ENCODE results near the gene KCTD19.
"Not testable (repeated sequence)": the region's sequence is repeated elsewhere in the genome, so short reads cannot be mapped to it uniquely, and the experiment has no call there.

Gene KCTD19

DNA sequence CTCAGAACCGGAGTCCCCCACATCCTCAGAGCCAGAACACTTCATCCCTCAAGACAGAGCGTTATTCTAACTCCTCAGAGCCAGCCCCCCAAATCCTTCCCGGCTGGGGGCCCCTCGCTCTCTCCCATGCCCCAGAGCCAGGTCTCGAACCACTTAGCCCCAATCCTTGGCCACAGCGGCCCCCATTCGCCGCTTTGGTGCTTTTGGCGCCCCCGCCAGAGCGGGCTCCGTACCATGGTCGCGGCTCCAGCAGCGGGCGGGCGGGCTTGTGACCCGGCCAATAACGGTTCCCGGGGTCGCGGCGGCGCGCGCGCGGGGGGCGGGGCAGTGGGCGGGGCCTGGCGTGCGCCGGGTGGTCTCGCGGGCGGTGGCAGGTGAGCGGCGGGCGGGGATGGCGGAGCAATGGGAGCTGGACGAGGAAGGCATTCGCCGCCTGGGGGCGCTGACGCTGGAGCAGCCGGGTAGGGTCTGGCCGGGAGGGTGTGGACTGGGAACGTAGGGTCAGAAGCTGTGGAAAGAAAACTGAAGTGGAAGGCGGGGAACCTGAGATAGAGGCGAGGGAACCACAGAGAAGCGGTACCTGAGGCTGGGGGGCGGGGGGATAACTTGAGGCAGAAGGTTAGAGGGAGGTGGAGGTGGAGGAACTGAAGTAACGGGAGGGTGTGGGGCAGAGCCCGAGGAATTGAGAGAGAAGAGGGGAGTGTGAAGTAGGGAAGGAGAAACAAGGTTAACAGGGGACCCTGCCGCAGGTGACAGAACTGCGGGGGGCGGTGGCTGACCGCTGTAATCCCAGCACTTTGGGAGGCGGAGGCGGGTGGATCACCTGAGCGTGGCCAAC lies at the start of gene KCTD19, which contains the start of gene LRRC36:
TSS of gene KCTD19 (minus strand) at position 270 of the 838 bp plus-strand sequence. CDS start at position 236, 34 bp downstream.
TSS of gene LRRC36 (plus strand) at position 344 of the 838 bp plus-strand sequence. CDS start at position 392, 48 bp downstream.
- Mint-ChIP-seq H3K4me3 (peak within 1 kb of the TSS; percentile 52), H3K27ac (peak within 1 kb of the TSS; percentile 4), H3K9me3 (no peaks in the 10 kb centered on the region), H3K36me3 (ENCODE audit: low read depth) (no peaks in the 10 kb centered on the region), H3K4me1 (ENCODE audit: low read depth) (peaks cover 22% of the 10 kb centered on the region), H3K27me3 (peaks cover 40% of the 10 kb centered on the region)
- intact Hi-C loops (cut with micrococcal nuclease): no loop called here

DNA sequence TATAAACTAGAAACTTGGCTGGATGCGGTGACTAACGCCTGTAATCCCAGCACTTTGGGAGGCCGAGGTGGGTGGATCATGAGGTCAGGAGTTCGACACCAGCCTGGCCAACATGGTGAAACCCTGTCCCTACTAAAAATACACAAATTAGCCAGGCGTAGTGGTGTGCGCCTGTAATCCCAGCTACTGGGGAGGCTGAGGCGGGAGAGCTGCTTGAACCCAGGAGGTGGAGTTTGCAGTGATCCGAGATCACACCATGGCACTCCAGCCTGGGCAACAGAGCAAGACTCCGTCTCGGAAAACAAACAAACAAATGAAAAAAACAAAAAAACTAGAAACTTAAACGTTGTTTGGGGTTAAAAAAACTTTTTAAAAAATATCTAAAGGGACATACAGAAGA lies 49.5 kb upstream of the KCTD19 start:
- H3K36me3 Mint-ChIP-seq (ENCODE audit: low read depth); intact Hi-C loops (cut with micrococcal nuclease); H3K27me3 Mint-ChIP-seq; H3K27ac Mint-ChIP-seq; H3K4me1 Mint-ChIP-seq (ENCODE audit: low read depth); H3K9me3 Mint-ChIP-seq; H3K4me3 Mint-ChIP-seq: not testable (repeated sequence)

DNA sequence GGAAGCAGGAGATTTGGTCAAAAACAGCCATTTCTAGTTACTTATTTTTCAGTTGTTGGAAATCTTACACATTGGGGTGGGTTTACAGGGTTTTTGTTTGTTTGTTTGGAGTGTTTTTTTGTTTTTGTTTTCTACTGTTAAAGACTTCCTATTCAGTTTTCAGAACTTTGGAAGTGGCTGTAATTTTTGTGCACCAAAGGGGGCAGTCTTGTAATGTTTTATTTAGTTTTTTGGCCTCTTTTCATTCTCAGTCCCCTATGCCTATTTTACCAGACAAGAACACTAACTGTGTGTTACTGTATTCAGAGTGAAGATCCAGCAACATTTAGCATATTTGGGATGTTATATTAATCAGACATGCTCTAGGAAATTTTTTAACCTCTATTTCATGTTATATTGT lies 46.1 kb upstream of the KCTD19 start:
- no peaks in the 10 kb centered on the region for H3K36me3 Mint-ChIP-seq (ENCODE audit: low read depth)
- peaks cover 7% of the 10 kb centered on the region for H3K27me3 Mint-ChIP-seq
- no peaks in the 10 kb centered on the region for H3K9me3 Mint-ChIP-seq
- intact Hi-C loops (cut with micrococcal nuclease): loop anchor here (5.0 kb wide), 1 partner anchor 40 kb away; no protein-coding TSS in a partner anchor
- no peak overlapping the region for H3K4me3 Mint-ChIP-seq
- H3K27ac Mint-ChIP-seq: no peak overlapping the region
- H3K4me1 Mint-ChIP-seq (ENCODE audit: low read depth): peaks cover 7% of the 10 kb centered on the region

DNA sequence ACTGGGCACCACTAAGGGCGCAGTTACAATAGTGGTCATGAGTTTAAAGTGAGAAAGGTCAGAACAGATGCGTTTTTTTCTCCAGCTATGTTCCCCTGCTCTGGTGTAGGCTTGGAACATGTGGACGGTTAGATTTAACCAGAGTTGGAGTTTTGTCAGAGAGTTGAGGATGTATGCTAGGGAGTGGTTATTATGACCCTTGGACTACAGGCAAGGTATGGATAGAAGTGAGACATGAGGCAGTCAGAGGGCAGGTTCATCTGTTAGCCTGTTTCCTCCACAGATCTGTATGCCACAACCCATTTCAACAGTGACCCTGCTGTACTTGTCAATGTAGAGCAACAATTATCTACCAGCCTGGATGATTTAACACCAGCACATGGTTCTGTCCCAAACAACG lies 44.1 kb upstream of the KCTD19 start:
- Mint-ChIP-seq H3K9me3 (no peaks in the 10 kb centered on the region), H3K27me3 (no peaks in the 10 kb centered on the region), H3K36me3 (ENCODE audit: low read depth) (no peaks in the 10 kb centered on the region), H3K4me1 (ENCODE audit: low read depth) (peaks cover 12% of the 10 kb centered on the region), H3K4me3 (no peak overlapping the region), H3K27ac (no peak overlapping the region)
- intact Hi-C loops (cut with micrococcal nuclease): loop anchor here (5.0 kb wide), 1 partner anchor 42 kb away; no protein-coding TSS in a partner anchor

DNA sequence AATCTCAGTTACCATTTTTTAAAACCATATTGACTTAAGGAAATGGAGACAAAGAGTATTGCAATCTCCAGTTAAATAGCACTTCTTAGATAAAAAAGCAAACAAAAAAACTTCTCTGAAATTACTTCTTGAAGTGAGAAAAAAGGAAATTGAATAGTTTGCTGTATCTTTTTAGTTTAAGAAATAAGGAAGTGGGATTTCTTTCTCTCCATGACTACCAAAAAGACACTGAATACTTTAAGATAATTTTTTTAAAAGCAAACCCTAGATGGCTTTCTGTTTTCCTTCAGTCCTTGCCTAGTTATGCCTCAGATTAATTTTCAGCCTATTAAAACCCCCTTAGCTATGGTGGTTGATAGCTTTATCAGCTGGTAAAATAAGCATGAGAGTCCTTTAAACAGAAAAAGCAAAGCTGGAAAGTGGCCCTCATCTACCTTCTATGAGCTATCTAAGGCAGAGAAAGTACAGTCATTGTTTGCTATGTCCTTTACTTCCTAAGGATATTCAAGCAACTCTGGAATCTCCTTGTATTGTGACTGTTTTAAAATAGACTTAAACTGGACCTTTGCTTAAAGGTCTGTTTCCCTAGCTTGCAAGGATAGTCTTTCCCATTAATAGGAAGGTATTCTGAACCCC lies 38.2 kb upstream of the KCTD19 start:
- H3K4me1 Mint-ChIP-seq (ENCODE audit: low read depth): peaks cover 24% of the 10 kb centered on the region
- H3K27me3 Mint-ChIP-seq: peaks cover 2% of the 10 kb centered on the region
- intact Hi-C loops (cut with micrococcal nuclease): no loop called here
- H3K27ac Mint-ChIP-seq: peak overlapping the region; percentile 56
- H3K9me3 Mint-ChIP-seq: no peaks in the 10 kb centered on the region
- H3K36me3 Mint-ChIP-seq (ENCODE audit: low read depth): no peaks in the 10 kb centered on the region
- H3K4me3 Mint-ChIP-seq: no peak overlapping the region

DNA sequence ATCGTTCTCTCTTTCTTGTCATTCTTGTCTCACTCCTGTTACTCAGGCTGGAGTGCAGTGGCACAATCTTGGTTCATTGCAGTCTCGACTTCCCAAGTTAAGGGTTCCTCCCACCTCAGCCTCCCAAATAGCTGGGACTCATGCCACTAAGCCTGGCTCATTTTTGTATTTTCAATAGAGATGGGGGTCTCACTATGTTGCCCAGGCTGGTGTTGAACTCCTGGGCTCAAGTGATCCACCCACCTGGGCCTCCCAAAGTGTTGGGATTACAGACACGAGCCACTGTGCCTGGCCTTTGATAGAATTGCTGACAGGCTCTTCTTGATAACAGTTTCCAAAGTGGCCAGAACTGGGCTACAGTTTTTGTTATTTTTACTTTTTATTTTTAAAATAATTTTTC lies 34.5 kb upstream of the KCTD19 start:
- H3K9me3 Mint-ChIP-seq: no peaks in the 10 kb centered on the region
- H3K4me3 Mint-ChIP-seq: no peak overlapping the region

DNA sequence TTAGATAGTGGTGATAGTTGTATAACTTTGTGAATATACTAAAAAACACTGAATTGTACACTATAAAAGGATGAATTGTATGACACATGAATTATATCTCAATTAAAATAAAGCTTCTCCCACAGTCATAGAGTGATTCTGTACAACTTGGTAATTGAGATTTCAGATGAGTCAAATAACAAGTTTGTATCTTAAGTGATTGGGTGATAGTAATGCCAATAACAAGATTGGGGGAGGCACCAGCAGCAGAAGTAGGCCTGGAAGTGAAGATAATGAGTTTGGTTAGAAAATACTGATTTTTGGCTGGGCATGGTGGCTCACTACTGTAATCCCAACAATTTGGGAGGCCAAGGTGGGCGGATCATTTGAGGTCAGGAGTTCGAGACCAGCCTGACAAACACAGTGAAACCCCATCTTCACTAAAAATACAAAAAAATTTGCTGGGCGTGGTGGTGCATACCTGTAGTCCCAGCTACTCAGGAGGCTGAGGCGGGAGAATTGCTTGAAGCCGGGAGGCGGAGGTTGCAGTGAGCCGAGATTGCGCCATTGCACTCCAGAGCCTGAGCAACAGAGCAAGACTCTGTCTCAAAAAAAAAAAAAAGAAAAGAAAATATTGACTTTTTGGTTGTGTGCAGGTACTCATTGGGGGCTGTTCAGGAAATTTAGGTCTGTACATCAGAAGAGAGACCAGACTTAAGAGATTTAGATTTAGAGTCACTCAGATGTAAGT lies 33.2 kb upstream of the KCTD19 start:
- H3K27ac Mint-ChIP-seq; H3K4me1 Mint-ChIP-seq (ENCODE audit: low read depth); H3K4me3 Mint-ChIP-seq; H3K27me3 Mint-ChIP-seq; H3K36me3 Mint-ChIP-seq (ENCODE audit: low read depth); intact Hi-C loops (cut with micrococcal nuclease); H3K9me3 Mint-ChIP-seq: not testable (repeated sequence)

More for the DNA sequence above, 34.5 kb upstream of the KCTD19 start:
- no peak overlapping the region for H3K27ac Mint-ChIP-seq
- H3K27me3 Mint-ChIP-seq: peaks cover 2% of the 10 kb centered on the region
- intact Hi-C loops (cut with micrococcal nuclease): no loop called here
- H3K36me3 Mint-ChIP-seq (ENCODE audit: low read depth): no peaks in the 10 kb centered on the region
- H3K4me1 Mint-ChIP-seq (ENCODE audit: low read depth): peaks cover 22% of the 10 kb centered on the region

DNA sequence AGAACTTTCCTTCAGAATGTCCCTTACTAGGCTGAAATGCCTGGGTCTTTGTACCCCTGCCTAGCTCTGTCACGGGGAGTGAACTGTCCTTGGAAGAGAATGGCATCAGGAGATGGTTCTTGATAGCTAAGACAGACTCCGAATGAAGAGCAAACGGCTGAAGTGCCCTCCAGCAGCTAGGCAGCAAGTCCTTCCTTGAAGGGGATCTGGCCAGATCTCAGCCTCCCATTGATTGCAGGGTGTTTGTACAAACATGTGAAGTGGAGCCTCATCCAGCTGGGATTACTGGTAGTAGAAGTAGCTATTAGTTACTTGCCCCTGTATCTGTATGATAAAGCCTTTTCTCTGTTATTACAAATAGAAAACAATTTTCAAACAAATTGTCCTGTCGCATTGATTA lies 31.0 kb upstream of the KCTD19 start:
- H3K9me3 Mint-ChIP-seq: no peaks in the 10 kb centered on the region
- peaks cover 12% of the 10 kb centered on the region for H3K27me3 Mint-ChIP-seq
- intact Hi-C loops (cut with micrococcal nuclease): no loop called here
- no peak overlapping the region for H3K4me3 Mint-ChIP-seq
- H3K36me3 Mint-ChIP-seq (ENCODE audit: low read depth): no peaks in the 10 kb centered on the region
- H3K27ac Mint-ChIP-seq: no peak overlapping the region
- no peaks in the 10 kb centered on the region for H3K4me1 Mint-ChIP-seq (ENCODE audit: low read depth)

DNA sequence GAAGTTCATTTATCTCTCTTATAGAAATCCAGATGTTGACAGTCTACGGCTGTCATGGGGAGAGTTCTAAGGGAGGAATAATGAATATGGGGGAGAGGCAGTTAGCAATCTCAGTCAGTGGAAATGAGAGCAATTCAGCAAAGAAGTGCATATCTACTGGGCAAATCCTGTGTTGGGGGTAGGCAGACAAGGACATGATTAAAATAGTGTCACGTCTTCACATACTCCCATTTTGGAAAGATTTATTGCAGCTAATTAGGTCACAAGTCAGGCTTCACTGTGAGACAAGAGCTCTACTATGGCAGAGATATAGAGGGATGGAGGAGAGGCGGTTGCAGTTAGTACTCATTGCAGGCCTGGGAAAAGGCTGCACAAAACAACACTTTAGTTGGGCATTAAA lies 29.9 kb upstream of the KCTD19 start:
- Mint-ChIP-seq H3K36me3 (ENCODE audit: low read depth) (no peaks in the 10 kb centered on the region), H3K27me3 (peaks cover 12% of the 10 kb centered on the region), H3K9me3 (no peaks in the 10 kb centered on the region), H3K4me1 (ENCODE audit: low read depth) (no peaks in the 10 kb centered on the region), H3K4me3 (no peak overlapping the region), H3K27ac (no peak overlapping the region)
- intact Hi-C loops (cut with micrococcal nuclease): no loop called here

DNA sequence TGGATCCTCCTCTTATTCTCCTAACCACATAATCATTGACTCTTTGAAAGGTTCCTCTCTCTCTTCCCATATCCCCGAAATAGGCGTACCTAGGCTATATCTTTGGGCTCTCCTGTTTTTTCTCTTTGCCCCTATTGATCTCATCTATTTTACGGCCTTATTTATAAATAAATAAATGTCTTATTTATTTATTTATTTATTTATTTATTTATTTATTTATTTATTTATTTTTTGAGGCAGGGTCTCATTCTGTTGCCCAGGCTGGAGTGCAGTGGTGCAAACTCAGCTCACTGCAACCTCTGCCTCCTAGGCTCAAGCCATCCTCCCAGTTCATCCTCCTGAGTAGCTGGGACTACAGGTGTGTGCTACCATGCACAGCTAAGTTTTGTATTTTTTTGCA lies 25.9 kb upstream of the KCTD19 start:
- H3K4me1 Mint-ChIP-seq (ENCODE audit: low read depth); intact Hi-C loops (cut with micrococcal nuclease); H3K27ac Mint-ChIP-seq; H3K27me3 Mint-ChIP-seq; H3K4me3 Mint-ChIP-seq; H3K9me3 Mint-ChIP-seq; H3K36me3 Mint-ChIP-seq (ENCODE audit: low read depth): not testable (repeated sequence)

GRCh38 chr16:67350324-67350723 lies 23.8 kb upstream of the KCTD19 start:
- H3K4me1 Mint-ChIP-seq (ENCODE audit: low read depth): peaks cover 5% of the 10 kb centered on the region
- H3K9me3 Mint-ChIP-seq: no peaks in the 10 kb centered on the region
- H3K27me3 Mint-ChIP-seq: peaks cover 8% of the 10 kb centered on the region
- H3K4me3 Mint-ChIP-seq: no peak overlapping the region
- no peaks in the 10 kb centered on the region for H3K36me3 Mint-ChIP-seq (ENCODE audit: low read depth)
- intact Hi-C loops (cut with micrococcal nuclease): no loop called here
- H3K27ac Mint-ChIP-seq: no peak overlapping the region

GRCh38 chr16:67349172-67349571 lies 22.6 kb upstream of the KCTD19 start:
- Mint-ChIP-seq H3K36me3 (ENCODE audit: low read depth) (no peaks in the 10 kb centered on the region), H3K9me3 (no peaks in the 10 kb centered on the region), H3K4me1 (ENCODE audit: low read depth) (peaks cover 7% of the 10 kb centered on the region), H3K4me3 (no peak overlapping the region), H3K27ac (no peak overlapping the region), H3K27me3 (peaks cover 7% of the 10 kb centered on the region)
- intact Hi-C loops (cut with micrococcal nuclease): no loop called here

DNA sequence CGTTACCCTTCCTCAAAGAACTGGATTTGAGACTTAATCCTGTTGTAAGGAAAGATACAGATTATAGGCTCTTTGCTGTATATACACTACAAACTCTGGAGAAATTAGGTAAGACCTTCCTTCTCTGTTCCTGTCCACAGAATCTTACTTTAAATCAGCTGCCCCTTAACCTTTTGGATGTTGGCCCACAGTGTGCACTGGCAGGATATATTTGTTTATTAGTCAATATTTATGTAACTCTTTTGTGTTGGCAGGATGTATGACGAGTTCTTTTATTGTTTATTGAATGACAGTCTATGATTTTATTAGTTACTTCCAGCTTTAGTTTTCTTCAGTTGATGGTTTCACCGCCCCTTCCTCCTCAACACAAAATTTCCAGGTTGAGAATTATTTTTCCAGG lies 19.8 kb upstream of the KCTD19 start:
- no peaks in the 10 kb centered on the region for H3K27me3 Mint-ChIP-seq
- H3K4me1 Mint-ChIP-seq (ENCODE audit: low read depth): peaks cover 7% of the 10 kb centered on the region
- H3K9me3 Mint-ChIP-seq: no peaks in the 10 kb centered on the region
- no peaks in the 10 kb centered on the region for H3K36me3 Mint-ChIP-seq (ENCODE audit: low read depth)
- no peak overlapping the region for H3K4me3 Mint-ChIP-seq
- intact Hi-C loops (cut with micrococcal nuclease): no loop called here
- H3K27ac Mint-ChIP-seq: no peak overlapping the region

DNA sequence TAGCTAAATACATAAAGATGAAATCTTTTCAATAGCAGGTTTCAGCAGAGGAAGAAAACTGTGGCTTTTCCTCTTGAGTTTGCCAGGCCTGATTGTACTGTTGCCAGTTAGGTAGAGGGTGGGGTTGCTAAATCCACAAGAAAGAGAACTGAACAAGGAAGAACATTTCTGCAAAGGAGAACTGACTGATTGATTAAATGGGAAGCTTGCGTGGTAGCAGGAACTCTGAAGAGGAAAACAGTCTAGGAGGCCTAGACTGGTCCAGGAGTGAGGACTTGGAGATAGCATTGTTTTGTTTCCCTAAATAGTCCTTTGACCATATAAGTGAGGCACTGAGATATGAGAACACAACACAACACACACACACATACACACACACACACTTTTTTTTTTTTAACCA lies 18.9 kb upstream of the KCTD19 start:
- intact Hi-C loops (cut with micrococcal nuclease): no loop called here

More for the DNA sequence above, 18.9 kb upstream of the KCTD19 start:
- no peaks in the 10 kb centered on the region for H3K36me3 Mint-ChIP-seq (ENCODE audit: low read depth)
- H3K4me1 Mint-ChIP-seq (ENCODE audit: low read depth): peaks cover 7% of the 10 kb centered on the region
- H3K27ac Mint-ChIP-seq: no peak overlapping the region
- no peak overlapping the region for H3K4me3 Mint-ChIP-seq
- no peaks in the 10 kb centered on the region for H3K27me3 Mint-ChIP-seq
- no peaks in the 10 kb centered on the region for H3K9me3 Mint-ChIP-seq
